RPMI8226 (cell line): ENCODE measurements around the gene SAPCD2.
"Not testable (repeated sequence)": the region's sequence is repeated elsewhere in the genome, so short reads cannot be mapped to it uniquely, and the experiment has no call there.

ENCODE experiments used
- DNase-seq: peaks from one replicate; pipeline ENCODE4 v3.0.0-alpha.2; 2015

SAPCD2 gene, protein sequence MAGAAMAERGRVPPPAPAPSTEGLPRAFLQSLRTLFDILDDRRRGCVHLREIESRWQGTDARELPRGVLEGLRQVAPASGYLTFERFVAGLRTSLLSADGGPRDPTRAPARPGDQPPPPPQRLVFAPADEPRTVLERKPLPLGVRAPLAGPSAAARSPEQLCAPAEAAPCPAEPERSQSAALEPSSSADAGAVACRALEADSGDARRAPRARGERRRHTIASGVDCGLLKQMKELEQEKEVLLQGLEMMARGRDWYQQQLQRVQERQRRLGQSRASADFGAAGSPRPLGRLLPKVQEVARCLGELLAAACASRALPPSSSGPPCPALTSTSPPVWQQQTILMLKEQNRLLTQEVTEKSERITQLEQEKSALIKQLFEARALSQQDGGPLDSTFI

GRCh38 chr9:137070201-137070905 is at the start of gene SAPCD2:
SAPCD2 (minus strand) TSS chr9:137070557; CDS start chr9:137070460, 97 bp downstream.
- peak; percentile 98 for DNase-seq

GRCh38 chr9:137118092-137118603 is 47.8 kb upstream of the SAPCD2 start:
- not testable (repeated sequence) for DNase-seq

DNA sequence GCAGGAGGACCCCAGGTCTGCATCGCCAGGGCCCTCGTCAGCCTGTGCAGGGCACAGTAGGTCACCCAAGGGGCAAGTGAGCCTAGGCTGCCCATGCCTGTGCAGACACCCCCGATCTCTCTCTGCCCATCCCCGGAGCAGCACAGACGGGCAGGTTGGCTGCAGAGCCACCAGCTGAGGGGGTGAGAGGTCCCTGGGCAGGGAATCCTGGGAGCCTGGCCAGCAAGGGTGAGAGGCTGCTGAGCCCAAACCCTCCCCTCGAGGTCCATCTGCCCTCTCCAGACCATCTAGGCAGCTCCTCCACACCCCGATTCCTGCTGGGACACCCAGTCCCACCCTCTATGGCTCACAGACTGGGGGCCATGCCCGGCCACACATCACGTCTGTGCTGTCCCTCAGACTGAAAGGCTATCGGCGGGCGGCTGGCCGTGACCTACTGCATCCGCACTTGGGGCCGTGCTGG is 46.9 kb upstream of the SAPCD2 start:
- DNase-seq, result no peak

- no peak for DNase-seq
Observed at GRCh38 chr9:137116728-137117127, 46.4 kb upstream of the SAPCD2 start.

GRCh38 chr9:137116027-137116507 is 45.7 kb upstream of the SAPCD2 start:
- peak; percentile 4 for DNase-seq

DNA sequence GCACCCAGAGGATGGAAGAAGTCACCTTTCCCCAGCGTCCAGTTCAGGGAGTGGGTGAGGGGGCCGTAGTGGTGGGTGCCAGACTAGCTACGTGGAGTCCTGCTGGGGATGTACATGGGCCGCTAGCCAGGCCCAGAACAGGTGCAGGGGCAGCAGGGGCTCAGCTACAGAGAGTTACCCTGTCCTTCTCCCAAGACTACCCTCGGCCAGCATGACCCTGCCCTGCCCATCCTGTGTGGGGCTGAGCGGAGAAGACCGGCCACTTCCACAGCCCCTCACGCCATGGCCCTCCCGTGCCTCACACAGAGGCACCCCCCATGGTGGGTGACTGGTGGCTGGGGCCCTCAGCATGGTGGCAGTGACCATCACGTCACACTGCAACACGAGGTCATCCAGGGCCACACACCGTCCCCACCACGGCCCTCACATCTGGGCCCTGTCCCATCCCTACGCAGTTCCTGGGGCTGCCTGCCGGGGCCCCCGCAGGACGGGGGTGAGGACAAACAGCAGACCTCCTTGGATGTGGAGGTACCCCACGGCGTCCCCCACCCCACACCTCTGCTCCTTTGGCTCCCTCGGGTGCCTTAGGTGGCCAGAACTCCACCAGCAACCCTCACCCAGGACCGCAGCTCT is 45.2 kb upstream of the SAPCD2 start:
- DNase-seq, result no peak

- DNase-seq, result peak; percentile 91
Observed at GRCh38 chr9:137114613-137115393, 44.4 kb upstream of the SAPCD2 start, which contains the start of gene DPP7. DPP7 (minus strand) TSS chr9:137114733; CDS start chr9:137114713, 20 bp downstream.

DNA sequence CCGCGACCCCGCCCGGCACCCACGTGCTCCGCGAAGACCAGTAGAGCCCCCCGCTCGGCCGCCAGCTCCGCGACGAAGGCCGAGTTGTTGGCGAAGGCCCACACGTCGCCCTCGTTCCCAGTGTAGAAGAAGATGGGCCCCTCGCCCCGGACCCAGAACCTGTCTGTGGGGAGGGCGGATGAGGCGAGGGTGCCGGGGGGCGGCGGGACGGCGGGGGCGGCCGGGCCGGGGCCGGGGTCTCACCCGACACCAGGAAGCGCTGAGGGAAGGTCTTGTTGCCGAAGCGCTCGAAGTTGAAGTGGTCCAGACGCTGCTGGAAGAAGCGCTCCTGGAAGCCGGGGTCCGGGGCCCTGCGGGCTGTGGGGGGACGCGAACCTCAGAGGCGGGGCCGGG is 43.9 kb upstream of the SAPCD2 start:
- DNase-seq, result peak; percentile 38

GRCh38 chr9:137113385-137114159 is 43.2 kb upstream of the SAPCD2 start:
- DNase-seq, result peak; percentile 65

- DNase-seq, result peak; percentile 7
Observed at GRCh38 chr9:137112564-137113384, 42.4 kb upstream of the SAPCD2 start.

- DNase-seq, result no peak
Observed at GRCh38 chr9:137111788-137112563, 41.6 kb upstream of the SAPCD2 start.

DNA sequence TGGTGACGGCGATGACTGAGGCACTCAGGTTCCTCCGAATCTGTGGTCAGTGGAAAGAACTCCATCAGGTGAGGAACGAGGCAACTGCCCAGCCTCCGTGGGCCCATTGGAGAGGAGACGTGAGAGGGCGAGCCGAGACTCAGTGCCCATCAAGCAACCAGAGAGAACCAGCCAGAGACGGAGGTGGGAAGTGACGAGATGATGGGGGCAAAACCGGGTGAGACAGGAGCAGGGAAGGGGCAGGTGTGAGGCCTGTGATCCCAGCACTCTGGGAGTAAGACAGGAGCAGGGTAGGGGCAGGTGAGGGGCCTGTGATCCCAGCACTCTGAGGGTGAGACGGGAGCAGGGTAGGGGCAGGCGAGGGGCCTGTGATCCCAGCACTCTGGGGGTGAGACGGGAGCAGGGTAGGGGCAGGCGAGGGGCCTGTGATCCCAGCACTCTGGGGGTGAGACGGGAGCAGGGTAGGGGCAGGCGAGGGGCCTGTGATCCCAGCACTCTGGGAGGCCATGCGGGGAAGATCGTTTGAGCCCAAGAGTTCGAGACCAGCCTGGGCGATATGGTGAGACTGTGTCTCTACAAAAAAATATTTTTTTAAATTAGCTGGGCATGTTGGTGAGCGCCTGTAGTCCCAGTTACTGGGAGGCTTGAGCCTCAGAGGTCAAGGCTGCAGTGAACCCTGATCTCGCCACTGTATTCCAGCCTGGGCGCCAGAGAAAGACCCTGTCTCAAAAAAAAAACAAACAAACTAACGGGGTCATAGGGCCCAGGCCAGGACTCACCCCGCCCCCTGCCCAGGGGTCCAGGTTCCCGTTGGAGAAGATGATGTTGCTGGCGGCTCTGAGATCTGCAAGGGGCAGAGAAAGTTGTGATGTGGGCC is 40.8 kb upstream of the SAPCD2 start:
- DNase-seq, result no peak

GRCh38 chr9:137110147-137110910 is 40.0 kb upstream of the SAPCD2 start:
- DNase-seq, result no peak

- no peak for DNase-seq
Observed at GRCh38 chr9:137109250-137110146, 39.1 kb upstream of the SAPCD2 start.

GRCh38 chr9:137108608-137109249 is 38.4 kb upstream of the SAPCD2 start:
- DNase-seq, result no peak

GRCh38 chr9:137107982-137108381 is 37.6 kb upstream of the SAPCD2 start:
- no peak for DNase-seq
